Measurements from ENCODE around the gene DTNB. TPM values are rescaled to one million over a fixed set of nuclear protein-coding genes. Genes with fewer than 3 reads are reported as not detected.
A peak's percentile ranks its signal among the peaks of the same experiment; 100 is the strongest.

The DTNB gene
- total RNA-seq, 1 experiment from 2014 or later: 51.9 TPM

DNA sequence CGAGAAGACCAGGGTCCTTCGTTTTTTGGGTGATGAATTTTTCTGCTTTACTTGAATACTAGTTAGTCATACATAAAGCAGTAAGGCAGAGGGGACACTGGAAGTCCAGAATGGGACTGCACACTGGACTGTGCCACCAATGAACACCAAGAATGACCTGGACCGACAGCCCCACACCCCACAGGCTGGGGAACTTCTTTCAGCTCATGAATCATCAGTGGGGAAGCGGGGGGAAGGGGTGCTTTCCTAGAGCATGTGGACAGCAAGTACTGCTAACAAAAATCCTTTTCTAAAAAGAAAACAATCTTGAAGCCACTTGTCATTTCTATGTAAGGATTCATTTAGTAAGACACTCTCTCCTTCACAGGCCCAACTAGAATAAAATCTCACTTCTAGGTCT, 86.0 kb downstream of the DTNB start:
- H3K4me1 ChIP-seq (replicated peaks; ENCODE audit: insufficient read depth): no peaks in the 10 kb centered on the region
- peak in 1 of 2 experiments; percentile 5 for DNase-seq
- H3K4me2 ChIP-seq: no peak overlapping the region
- POLR2A ChIA-PET (ENCODE audit: unreplicated experiment): interaction anchor here (0.6 kb wide), 1 partner anchor 83 kb away, joined by 3 read pairs; no protein-coding TSS in a partner anchor
- no peaks in the 10 kb centered on the region for H3K36me3 ChIP-seq (ENCODE audit: low read depth)
- no peaks in the 10 kb centered on the region for H3K27me3 ChIP-seq (ENCODE audit: insufficient read depth, low read depth)
- no peak overlapping the region for H2AFZ ChIP-seq
- 0 out of 2 replicates have a peak, but pooled peaks cover 4% of the 10 kb centered on the region for H3F3A ChIP-seq (ENCODE audit: insufficient read depth, low read depth)
- CTCF ChIA-PET: no interaction called here
- H3K9me2 ChIP-seq (ENCODE audit: insufficient read depth): no peaks in the 10 kb centered on the region
- H4K20me1 ChIP-seq (ENCODE audit: insufficient read depth): peaks cover 5% of the 10 kb centered on the region; the same call in 1 of the 2 replicates
- no peak overlapping the region for H3K27ac ChIP-seq
- H3K79me2 ChIP-seq (ENCODE audit: low read depth): no peaks in the 10 kb centered on the region
- H3K4me3 ChIP-seq: no peak overlapping the region
- no peaks in the 10 kb centered on the region for H3K9me3 ChIP-seq (ENCODE audit: insufficient read depth, low read depth)
- BruUV-seq (replicated peaks): no TSS peak
- intact Hi-C loops (cut with micrococcal nuclease; ENCODE audit: unreplicated experiment): no loop called here
- no peak for TF ChIP-seq EZH2 (IDR thresholded peaks at IDR 0.05; ENCODE audit: low read depth)
- TF ChIP-seq, protein P1, sequence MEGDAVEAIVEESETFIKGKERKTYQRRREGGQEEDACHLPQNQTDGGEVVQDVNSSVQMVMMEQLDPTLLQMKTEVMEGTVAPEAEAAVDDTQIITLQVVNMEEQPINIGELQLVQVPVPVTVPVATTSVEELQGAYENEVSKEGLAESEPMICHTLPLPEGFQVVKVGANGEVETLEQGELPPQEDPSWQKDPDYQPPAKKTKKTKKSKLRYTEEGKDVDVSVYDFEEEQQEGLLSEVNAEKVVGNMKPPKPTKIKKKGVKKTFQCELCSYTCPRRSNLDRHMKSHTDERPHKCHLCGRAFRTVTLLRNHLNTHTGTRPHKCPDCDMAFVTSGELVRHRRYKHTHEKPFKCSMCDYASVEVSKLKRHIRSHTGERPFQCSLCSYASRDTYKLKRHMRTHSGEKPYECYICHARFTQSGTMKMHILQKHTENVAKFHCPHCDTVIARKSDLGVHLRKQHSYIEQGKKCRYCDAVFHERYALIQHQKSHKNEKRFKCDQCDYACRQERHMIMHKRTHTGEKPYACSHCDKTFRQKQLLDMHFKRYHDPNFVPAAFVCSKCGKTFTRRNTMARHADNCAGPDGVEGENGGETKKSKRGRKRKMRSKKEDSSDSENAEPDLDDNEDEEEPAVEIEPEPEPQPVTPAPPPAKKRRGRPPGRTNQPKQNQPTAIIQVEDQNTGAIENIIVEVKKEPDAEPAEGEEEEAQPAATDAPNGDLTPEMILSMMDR (conservative IDR thresholded peaks at IDR 0.05): no peak

DNA sequence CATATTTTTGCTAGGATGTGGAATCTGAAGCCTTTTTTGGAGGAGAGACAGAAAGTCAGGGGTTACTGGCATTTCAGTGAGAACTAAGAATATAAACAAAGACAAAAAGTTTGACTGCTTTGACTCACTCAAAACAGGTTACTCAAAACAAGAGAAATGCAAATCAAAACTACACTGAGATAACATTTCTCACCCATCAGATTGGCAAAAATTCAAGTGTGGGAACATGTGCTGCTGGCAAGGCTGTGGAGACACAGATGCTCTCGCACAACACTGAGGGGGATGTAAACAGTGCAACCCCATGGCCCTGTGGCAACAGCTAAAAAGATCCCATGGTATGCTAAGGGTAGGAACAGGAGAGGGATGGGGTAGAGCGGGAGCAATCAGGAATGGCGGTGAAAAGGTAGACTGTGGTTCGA, 86.6 kb downstream of the DTNB start:
- Histone ChIP-seq H3K4me2 (no peak overlapping the region), H3K27ac (no peak overlapping the region), H3K79me2 (ENCODE audit: low read depth) (no peaks in the 10 kb centered on the region), H3K4me1 (replicated peaks; ENCODE audit: insufficient read depth) (no peaks in the 10 kb centered on the region), H3K9me3 (ENCODE audit: insufficient read depth, low read depth) (no peaks in the 10 kb centered on the region), H4K20me1 (ENCODE audit: insufficient read depth) (peaks cover 5% of the 10 kb centered on the region; the same call in 1 of the 2 replicates), H3K9me2 (ENCODE audit: insufficient read depth) (no peaks in the 10 kb centered on the region), H2AFZ (no peak overlapping the region), H3K27me3 (ENCODE audit: insufficient read depth, low read depth) (no peaks in the 10 kb centered on the region), H3F3A (ENCODE audit: insufficient read depth, low read depth) (no peaks in the 10 kb centered on the region), H3K4me3 (no peak overlapping the region), H3K36me3 (ENCODE audit: low read depth) (no peaks in the 10 kb centered on the region)
- intact Hi-C loops (cut with micrococcal nuclease; ENCODE audit: unreplicated experiment): no loop called here
- TF ChIP-seq, protein P1 (conservative IDR thresholded peaks at IDR 0.05): no peak
- no peak for TF ChIP-seq EZH2 (IDR thresholded peaks at IDR 0.05; ENCODE audit: low read depth)
- no peak for DNase-seq
- CTCF ChIA-PET: interaction anchor here (0.6 kb wide), 1 partner anchor 719 kb away, joined by 6 read pairs; no protein-coding TSS in a partner anchor
- no TSS peak for BruUV-seq (replicated peaks)
- POLR2A ChIA-PET (ENCODE audit: unreplicated experiment): interaction anchor here (0.6 kb wide), 1 partner anchor 84 kb away, joined by 3 read pairs; no protein-coding TSS in a partner anchor

GRCh38 chr2:25585189-25585588, 88.2 kb downstream of the DTNB start:
- Histone ChIP-seq H2AFZ (no peak overlapping the region), H3K9me2 (ENCODE audit: insufficient read depth) (no peaks in the 10 kb centered on the region), H3K4me2 (no peak overlapping the region), H3K27ac (no peak overlapping the region), H4K20me1 (ENCODE audit: insufficient read depth) (peaks cover 5% of the 10 kb centered on the region; the same call in 1 of the 2 replicates), H3K4me3 (no peak overlapping the region), H3K36me3 (ENCODE audit: low read depth) (no peaks in the 10 kb centered on the region), H3K27me3 (ENCODE audit: insufficient read depth, low read depth) (no peaks in the 10 kb centered on the region), H3K4me1 (replicated peaks; ENCODE audit: insufficient read depth) (no peaks in the 10 kb centered on the region), H3K79me2 (ENCODE audit: low read depth) (no peaks in the 10 kb centered on the region; the same call in 1 of the 2 replicates), H3K9me3 (ENCODE audit: insufficient read depth, low read depth) (no peaks in the 10 kb centered on the region), H3F3A (ENCODE audit: insufficient read depth, low read depth) (no peaks in the 10 kb centered on the region)
- no TSS peak for BruUV-seq (replicated peaks)
- no peak for TF ChIP-seq EZH2 (IDR thresholded peaks at IDR 0.05; ENCODE audit: low read depth)
- intact Hi-C loops (cut with micrococcal nuclease; ENCODE audit: unreplicated experiment): no loop called here
- DNase-seq: no peak
- CTCF ChIA-PET: no interaction called here
- POLR2A ChIA-PET (ENCODE audit: unreplicated experiment): no interaction called here

Measured in PC-9 (cell line).